HG03045 (cell line): ENCODE data around the gene SRGAP1.
"Not testable (repeated sequence)": the region's sequence is repeated elsewhere in the genome, so short reads cannot be mapped to it uniquely, and the experiment has no call there.

ENCODE experiments used
- ATAC-seq: cut with Tn5 transposase; IDR thresholded peaks from one replicate; pipeline ENCODE4 v1.9.1; 2021; ENCODE audit warnings: mild to moderate bottlenecking, moderate library complexity; ENCODE audit not compliant: unreplicated experiment

SRGAP1 gene

DNA sequence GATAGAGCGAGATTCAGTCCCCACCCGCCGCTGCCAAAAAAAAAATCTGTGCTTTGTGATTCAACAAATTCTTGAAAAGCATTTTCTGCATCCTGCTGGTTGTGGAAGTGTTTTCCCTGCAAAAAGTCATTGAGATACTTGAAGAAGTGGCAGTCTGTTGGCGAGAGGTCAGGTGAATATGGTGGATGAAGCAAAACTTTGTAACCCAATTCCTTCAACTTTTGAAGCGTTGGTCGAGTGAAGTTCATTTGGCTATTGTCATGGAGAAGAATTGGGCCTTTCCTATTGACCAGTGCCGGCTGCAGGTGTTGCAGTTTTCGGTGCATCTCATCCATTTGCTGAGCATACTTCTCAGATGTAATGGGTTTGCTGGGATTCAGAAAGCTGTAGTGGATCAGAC, 20.9 kb downstream of the SRGAP1 start:
- no peak for ATAC-seq

DNA sequence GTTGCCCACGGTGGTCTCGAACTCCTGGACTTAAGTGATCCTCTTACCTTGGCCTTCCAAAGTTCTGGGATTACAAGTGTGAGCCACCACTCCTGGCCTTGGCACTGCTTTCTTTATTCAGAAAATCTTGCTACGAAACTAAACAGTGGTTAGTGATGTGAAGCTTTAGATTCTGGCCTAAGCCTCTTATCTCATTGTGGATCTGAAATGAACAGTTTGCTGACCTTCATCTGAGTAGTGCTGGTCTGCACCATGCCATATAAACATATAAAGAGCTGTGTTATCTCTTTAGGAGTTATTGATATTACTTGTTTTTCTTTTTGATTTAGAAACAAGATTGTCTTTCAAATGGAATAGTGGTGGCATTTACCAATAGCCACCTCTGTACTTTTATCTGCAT, 22.6 kb downstream of the SRGAP1 start:
- no peak for ATAC-seq

DNA sequence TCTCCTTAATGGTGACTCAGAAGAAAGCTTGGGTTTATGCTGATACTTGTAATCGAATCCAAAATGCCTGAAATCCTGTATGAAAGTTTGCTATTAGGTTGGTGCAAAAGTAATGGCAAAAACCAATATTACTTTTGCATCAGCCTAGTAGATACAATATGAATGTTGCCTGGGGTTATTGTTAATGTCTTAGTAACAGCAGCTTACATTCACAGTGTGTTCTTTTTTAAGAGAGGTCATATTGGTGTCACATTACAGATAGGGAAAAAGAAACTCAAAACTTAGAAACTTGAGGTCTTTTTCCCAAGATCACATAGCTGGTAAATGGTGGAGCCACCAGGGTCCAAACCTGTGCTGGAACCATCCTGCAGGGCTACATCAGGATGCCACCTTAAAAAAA, 25.2 kb downstream of the SRGAP1 start:
- no peak for ATAC-seq

DNA sequence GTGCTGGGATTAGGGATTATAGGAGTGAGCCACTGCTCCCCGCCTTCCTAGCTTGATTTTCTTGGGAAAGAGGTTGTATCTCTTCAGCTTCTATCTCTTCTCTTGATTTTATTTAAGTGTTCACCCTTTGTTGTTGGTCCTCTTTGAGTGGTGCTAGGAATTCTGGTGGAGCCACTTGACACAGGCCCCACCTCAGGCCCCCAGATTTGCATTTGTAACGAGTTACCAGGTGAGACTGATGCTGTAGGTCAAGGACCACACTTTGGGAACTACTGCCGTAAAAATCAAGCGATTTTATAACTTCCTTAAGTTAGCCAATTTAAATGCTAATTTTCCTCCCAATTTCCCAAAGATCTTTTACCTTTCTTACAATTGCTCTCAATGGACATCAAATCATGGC, 26.3 kb downstream of the SRGAP1 start:
- ATAC-seq = no peak

DNA sequence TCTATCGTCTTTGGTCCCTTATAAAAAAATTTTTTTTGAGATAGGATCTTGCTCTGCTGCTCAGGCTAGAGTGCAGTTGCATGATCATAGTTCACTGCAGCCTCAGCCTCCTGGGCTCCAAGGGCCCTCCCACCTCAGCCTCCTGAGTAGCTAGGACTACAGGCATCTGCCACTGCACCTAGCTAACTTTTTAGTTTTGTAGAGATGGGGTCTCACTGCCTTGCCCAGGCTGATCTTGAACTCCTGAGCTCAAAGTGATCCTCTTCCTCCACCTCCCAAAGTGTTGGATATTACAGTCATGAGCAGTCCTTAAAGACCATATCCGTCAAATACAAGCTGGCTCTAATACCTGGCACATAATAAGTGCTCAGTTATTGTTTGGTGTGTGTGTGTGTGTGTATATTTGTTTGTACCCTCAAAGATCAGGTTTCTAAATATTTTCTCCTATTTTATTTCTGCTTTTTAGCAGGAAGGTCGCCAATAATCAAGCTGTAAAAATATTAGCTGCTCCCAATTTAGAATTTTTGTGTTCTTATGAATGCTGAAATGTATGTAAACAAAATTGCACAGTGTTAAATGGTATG, 30.5 kb downstream of the SRGAP1 start:
- ATAC-seq = no peak

DNA sequence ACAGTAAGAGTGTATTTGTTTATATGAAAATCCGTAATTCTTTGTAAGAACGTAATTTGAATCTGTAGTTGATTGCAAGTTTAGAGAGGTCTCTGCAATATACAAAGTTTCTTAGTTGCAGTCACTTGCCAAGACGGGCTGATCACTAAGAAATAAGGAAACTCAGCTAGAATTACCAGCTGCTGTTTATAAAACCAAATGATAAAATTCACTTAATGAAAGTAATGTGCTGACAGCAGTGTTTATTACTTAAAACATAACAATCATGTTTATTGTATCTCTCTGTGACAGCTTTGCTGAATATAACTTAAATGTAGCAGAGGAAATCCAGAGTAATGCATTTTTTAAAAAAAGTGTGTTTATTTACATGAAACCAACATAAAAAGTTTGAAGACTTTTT, 31.2 kb downstream of the SRGAP1 start:
- no peak for ATAC-seq

DNA sequence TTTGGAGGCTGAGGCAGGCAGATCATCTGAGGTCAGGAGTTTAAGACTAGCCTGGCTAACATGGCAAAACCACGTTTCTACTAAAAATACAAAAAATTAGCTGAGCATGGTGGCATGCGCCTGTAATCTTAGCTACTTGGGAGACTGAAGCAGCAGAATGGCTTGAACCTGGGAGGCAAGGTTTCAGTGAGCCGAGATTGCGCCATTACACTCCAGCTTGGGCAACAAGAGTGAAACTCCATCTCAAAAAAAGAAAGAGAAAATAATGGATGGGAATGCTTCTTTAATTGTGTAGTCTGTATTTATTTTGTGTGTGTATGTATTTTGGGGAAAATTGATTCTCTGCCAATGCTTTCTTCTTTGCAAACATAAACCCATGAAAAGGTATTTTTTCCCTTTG, 32.5 kb downstream of the SRGAP1 start:
- no peak for ATAC-seq

DNA sequence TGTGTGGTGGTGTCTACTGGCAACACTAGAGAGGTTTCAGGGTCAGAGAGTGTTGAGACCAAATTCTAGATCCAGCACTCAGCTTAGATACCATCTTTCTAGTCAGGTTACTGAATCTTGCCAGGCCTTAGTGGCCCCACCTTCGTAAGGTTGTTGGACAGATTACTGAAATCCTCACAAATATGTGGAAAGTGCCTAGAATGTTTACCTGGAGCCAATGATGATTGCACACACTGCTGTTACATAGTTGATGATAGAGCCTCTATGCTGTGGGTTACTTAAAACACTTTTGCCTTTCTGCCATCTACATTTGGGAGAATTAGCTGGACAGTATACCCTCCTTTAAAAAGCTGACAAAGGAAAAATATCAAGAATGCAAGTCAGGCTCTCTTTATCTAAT, 33.2 kb downstream of the SRGAP1 start:
- ATAC-seq = no peak

DNA sequence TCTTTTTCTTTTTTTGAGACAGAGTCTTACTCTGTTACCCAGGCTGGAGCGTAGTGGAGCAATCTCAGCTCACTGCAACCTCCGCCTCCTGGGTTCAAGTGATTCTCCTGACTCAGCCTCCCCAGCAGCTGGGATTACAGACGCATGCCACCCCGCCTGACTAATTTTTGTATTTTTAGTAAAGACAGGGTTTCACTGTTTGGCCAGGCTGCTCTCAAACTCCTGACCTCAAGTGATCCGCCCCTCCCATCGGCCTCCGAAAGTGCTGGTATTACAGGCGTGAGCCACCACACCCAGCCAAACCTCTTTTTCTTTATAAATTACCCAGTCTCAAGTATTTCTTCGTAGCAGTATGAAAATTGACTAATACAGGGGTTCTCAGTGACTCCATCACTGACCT, 35.7 kb downstream of the SRGAP1 start:
- not testable (repeated sequence) for ATAC-seq

DNA sequence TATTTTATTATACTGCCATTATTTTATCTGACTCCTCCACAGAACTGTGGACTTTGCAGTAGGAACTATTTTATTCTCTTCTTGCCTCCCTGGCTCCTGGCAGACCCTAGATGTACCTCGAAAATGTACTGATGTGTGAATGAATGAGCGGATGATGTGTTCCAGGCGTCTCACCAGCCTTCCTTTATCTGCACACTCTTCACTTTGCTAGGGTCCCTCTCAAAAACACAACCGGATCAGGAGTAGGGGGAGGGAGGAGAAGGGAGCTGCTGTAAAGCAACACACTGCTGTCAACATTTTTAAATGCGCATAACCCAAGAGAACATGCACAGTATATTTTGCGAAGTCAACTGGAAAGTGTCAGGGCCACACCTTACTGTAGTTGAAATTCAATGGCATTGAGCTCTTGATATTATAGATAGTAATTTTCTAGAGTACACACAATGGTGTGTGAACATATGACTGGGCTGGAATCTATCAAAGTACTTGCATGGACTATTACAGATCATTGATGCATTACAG, 36.3 kb downstream of the SRGAP1 start:
- no peak for ATAC-seq

DNA sequence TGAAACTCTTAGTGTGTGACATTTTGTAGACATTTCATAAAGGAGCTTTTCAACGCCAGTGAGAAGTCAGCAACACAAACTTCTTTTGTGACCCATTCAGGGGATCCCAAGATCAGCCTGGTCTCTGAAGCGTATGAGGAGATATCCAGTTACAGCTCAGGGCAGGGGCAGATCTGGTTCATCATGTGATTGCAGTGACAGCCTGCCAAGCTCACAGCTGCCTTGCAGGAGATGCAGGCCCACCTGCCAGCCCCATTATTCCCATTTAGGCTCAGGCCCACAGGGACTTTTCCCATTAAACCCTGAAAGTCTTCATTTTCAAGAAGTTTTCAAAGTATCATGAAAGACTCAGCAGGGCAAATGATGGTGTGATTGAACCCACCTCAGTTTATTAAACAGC, 38.3 kb downstream of the SRGAP1 start:
- no peak for ATAC-seq

DNA sequence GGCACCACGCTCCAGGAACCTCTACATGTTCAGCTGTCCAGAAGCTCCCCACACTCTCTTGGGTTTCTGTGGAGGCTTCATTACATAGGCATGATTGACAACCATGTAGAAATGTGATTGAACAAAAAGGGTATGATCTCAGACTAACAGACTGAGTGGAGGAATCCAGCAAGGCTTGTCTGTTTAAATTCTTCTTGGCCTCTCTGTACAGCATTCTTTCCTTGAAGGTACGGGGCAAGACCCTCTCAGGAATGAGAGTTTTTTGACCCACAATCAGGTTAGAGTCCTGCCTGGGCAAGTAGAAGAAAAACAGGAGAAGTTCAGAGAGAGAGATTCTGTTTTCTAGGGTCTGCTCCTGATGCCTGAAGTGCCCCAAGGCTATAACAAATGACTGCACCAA, 40.9 kb downstream of the SRGAP1 start:
- no peak for ATAC-seq

DNA sequence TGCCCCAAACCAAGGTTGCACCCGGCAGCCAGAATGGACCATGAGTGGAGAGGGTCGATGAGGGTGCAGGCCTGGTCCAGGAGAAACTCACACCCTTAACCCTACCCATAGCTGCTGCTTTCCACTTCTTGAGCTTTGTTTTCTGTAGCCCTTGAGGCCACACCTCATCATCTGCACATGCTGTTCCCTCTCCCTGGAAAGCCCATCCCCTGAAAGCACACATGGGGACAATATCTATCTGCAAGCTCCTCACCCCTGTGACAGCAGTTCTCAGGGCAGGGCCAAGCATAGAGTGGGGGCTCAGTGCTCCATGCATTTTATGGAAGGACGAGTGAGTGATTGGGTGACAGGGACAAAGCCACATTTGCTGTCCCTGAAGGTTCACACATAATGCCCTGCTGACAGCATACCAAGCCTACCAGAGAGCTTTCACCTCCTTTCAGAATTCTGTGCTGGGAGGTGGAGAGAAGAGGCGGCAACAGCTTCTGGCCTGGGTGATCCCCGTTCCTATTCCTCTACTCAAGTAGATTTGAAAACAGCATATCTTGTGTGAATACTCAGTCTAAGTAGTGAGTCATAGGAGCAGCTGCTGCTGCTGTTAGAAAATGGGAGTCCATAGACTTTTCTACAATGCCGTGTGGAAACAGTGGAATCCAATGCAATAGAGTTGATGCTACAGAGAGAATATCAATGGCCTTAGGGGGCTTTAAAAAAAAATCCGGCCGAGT, 44.6 kb downstream of the SRGAP1 start:
- ATAC-seq = no peak

DNA sequence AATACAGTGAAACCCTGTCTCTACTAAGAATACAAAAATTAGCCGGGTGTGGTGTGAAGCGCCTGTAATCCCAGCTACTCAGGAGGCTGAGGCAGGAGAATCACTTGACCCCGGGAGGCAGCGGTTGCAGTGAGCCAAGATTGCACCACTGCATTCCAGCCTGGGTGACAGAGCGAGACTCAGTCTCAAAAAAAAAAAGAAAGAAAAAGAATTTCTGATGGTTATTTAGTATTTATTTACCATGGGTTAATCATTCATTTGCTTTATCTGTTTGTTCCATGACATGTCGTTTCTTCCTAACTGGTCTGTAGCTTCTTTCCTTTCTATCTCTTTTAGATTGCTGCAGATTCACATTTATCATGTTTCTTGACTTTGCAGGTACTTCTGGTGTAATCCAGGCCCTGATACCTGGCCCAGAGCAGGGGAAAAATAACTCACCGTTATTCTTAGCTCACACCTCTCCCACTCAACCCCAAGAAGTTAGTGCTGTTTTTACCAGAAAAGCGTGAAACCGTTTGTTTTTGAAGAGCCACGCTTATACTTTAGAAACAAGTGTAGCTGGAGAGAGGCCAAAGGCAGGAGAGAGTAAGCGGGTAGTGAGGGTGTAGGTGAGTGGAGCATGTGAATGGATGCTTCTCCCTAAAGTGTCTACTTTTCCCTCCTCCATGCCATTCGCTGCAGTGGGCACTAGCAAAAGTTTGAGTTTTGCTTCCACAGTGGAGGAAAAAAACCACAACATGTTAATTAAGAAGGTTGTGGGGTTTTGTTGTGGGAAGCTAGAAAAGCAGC, 45.4 kb downstream of the SRGAP1 start:
- ATAC-seq = no peak

DNA sequence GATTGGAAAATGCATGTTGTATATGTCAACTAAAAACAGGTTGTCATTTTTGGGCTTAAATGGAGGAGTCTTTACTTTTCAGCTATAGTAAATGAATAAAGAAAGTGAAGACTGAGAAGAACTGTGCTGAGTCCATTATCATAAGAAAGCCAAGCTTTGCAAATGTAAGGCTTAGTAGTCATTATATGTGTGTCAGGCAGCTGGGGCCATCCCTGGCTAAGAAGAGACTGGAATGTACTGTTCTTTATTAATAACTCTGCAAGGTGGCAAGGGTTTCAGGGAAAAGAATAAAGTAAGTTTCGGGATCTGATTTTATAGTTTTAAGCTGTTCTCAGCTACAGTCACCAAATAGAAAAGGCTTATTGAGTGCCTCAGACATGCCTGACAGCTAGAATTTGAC, 48.7 kb downstream of the SRGAP1 start:
- ATAC-seq = no peak

DNA sequence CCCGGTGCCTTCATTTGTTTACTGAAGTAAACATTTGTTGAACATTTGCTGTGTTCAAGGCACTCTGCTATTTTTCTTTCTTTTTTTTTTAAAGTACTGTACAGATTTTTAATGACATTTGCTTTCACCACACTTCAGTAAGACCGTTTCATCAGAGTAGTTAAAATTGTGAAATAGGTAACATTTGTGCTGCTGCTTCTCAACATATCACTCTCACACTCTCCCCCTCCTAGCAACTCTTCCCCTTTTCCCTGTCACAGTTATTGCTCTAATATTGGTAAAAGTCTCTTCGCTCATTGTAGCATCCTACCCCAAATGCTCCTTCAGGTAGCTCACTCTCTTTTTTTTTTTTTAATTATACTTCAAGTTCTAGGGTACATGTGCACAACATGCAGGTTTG, 49.6 kb downstream of the SRGAP1 start:
- no peak for ATAC-seq

DNA sequence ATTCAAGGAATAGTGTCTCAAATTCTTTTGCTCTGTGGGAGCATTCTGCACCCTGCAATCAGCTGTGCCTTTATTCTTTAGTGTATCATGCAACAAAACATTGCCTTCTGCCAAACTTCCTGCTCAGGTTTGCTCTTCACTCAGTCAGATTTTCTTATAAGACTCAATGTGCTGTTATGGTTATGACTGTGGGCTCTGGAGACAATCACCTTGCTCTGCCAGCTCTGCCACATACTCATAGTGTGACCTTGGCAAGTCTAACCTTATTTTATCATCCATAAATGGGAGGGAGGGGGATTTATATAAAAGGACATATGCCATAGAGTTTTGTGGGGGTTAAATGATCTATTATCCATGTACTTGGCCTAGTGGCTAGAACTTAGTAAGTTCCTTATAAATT, 51.3 kb downstream of the SRGAP1 start:
- ATAC-seq = no peak

DNA sequence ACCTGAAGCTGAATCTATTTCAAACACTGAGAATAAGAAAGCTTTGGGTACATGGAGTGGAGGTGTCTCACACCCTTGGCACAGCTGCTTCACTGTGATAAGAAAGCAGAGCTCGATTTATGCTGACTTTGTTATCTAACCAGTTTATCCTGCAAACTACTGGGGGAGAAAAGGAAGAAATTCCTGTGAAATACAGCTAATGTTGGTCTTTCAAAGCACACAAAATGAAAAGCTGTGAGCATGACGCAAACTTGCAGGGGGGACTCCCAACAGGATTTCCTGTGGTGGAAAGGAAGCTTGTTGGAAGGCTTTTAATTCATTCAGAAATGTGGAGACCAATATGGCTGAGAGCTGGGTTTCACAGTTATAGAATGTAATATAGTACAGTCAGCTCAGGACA, 53.4 kb downstream of the SRGAP1 start:
- ATAC-seq = no peak

DNA sequence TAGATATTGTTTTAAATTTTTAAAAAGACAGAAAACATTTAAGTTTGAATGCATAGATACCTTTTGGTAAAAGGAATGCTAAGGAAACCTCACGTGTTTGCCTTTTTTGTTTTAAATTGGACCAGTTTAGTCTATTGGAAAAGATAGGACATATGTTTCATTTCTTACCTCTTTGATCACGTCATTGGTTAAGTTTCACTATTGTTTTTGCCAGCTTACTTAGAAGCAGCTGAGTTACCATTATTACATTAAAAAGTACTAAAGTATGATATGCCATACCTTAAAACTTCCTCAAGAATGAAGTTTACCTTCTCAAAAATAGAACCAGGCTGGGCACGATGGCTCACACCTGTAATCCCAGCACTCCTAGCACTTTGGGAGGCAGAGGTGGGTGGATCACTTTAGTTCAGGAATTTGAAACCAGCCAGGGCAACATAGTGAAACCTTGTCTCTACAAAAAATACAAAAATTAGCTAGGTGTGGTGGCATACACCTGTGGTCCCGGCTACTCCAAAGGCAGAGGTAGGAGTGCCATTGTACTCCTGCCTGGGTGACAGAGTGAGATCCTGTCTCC, 54.4 kb downstream of the SRGAP1 start:
- ATAC-seq = no peak

DNA sequence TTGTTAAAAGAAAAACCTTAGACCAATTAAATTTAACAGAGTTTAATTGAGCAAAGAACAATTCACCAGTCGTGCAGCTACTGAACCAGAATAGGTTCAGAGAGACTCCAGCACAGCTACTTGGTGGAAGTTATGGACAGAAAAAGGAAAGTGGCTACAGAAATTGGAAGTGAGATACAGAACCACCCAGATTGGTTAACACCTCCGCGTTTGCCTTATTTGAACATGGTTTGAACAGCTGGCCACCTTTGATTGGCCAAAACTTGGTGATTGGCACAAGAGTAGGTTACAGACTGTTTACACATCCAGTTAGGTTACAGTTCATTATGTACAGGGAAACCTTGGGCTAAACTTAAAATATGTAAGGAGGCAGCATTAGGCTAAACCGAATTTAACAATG, 54.9 kb downstream of the SRGAP1 start:
- ATAC-seq = no peak

DNA sequence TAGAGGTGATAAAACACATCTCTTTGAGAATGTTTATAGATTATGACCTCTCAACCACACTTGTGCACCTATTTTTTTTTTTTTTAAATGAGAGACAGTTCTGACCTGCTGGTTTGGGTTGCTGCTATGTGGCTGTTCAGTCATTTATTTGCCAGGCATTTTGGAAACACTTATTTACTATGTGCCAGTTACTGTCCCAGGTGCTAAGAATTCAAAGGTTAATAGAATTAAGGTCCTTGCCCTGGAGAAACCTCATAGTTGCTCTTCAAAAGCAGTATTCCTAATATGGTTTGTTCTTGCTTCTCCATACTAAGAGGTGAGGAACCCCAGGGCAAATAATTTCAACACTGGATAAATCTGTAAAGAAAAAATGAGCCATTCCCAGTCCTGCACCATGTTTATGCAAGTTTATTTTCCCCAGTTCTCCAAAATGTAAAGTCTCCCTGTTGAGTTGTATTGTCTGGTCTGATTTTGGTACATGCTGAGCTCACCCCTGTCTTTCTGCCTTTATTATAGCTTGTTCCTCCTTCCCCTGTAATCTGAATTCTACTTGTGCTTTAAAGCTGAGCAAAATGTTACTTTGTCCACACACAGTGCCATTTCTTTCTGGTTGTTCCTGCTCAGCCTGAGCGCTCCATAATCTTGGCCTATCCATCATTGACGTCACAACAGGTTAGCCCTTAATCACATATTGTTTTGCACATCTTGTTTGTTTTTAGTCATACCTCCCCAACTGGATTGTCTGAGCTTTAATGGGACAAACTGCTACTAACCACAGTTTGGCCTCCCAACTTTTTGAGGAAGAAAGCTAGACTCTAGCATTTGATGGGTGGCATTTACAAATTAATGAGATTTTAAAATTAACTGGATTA, 56.7 kb downstream of the SRGAP1 start:
- no peak for ATAC-seq
